Measurements from ENCODE around the gene BAAT. TPM values are rescaled to one million over a fixed set of nuclear protein-coding genes. Genes with fewer than 3 reads are reported as not detected.

The BAAT gene
- total RNA-seq, 2 donors from 2014 or later, result not detected

DNA sequence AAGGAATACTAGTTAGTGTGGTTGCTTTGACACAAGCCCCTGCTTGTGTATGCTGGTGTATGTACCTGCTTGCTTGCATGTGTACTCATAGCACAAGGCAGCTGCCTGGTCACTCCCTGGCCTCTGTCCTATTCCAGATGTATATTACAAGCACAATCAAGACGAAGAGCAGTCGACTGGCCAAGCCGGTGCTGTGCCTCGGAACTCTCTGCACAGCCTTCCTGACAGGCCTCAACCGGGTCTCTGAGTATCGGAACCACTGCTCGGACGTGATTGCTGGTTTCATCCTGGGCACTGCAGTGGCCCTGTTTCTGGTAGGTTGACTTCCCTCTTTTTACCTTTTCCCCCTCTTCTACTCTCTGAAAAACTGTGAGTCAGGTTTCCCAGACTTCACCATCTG lies 72.1 kb downstream of the BAAT start:
- Mint-ChIP-seq H3K27me3 (ENCODE audit: insufficient read depth) (no peaks in the 10 kb centered on the region), H3K9me3 (no peaks in the 10 kb centered on the region), H3K4me3 (no peak overlapping the region), H3K36me3 (ENCODE audit: low read depth) (no peaks in the 10 kb centered on the region), H3K4me1 (peaks cover 2% of the 10 kb centered on the region), H3K27ac (no peak overlapping the region)
- Histone ChIP-seq H3K4me3 (ENCODE audit: low read length) (no peak overlapping the region), H3K9ac (ENCODE audit: extremely low read depth, low read length, poor library complexity, severe bottlenecking) (no peak overlapping the region), H3K36me3 (ENCODE audit: control insufficient read depth, insufficient read depth, low read length) (no peaks in the 10 kb centered on the region), H3K9me3 (ENCODE audit: control insufficient read depth, low read length) (no peaks in the 10 kb centered on the region), H3K27me3 (ENCODE audit: control insufficient read depth, insufficient read depth, low read length, poor library complexity, severe bottlenecking) (no peaks in the 10 kb centered on the region), H3K4me1 (ENCODE audit: control insufficient read depth, insufficient read depth, low read length) (no peaks in the 10 kb centered on the region), H3K27ac (ENCODE audit: low read depth, low read length) (no peak overlapping the region)
- TF ChIP-seq, protein P1, sequence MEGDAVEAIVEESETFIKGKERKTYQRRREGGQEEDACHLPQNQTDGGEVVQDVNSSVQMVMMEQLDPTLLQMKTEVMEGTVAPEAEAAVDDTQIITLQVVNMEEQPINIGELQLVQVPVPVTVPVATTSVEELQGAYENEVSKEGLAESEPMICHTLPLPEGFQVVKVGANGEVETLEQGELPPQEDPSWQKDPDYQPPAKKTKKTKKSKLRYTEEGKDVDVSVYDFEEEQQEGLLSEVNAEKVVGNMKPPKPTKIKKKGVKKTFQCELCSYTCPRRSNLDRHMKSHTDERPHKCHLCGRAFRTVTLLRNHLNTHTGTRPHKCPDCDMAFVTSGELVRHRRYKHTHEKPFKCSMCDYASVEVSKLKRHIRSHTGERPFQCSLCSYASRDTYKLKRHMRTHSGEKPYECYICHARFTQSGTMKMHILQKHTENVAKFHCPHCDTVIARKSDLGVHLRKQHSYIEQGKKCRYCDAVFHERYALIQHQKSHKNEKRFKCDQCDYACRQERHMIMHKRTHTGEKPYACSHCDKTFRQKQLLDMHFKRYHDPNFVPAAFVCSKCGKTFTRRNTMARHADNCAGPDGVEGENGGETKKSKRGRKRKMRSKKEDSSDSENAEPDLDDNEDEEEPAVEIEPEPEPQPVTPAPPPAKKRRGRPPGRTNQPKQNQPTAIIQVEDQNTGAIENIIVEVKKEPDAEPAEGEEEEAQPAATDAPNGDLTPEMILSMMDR (conservative IDR thresholded peaks at IDR 0.05), result no peak
- WGBS, 2 experiments (ENCODE audit: insufficient coverage in 1 of 2, insufficient read length in 1 of 2), result 93 to 100% methylated on average over 3 to 8 of the region's 8 CpGs
- no peak for DNase-seq

DNA sequence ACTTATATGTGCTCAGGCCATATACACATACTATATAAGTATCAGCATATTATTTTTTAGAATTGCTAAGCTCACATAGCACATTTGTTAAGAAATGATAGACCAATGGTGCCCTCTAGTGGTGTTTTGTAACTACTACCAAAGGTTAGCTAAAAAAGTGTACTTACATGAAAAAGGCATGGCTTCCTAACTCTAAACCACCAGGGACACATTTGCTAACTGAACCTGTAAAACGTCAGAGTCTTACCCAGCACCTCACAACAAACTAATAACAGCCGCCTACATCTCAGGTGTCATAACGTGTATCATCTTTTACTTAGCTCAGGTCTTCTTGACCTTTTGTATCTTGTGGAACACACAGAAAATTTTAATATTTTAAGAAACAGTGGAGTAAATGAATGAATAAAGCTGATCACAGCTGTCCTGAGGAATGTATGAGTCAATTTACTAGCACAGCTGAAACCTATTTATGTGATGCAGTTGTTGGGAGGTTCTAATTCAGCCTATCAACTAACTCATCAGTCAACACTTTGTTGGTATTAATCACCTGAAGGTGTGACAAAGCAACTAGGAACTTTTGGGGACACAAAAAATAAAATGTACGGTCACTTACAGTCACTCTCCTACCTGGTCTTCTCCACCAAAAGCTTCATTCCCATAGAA lies 72.9 kb downstream of the BAAT start:
- DNase-seq, result no peak
- Mint-ChIP-seq H3K9me3 (no peaks in the 10 kb centered on the region), H3K27ac (no peak overlapping the region), H3K4me3 (no peak overlapping the region), H3K4me1 (peaks cover 2% of the 10 kb centered on the region), H3K27me3 (ENCODE audit: insufficient read depth) (no peaks in the 10 kb centered on the region), H3K36me3 (ENCODE audit: low read depth) (no peaks in the 10 kb centered on the region)
- H3K27ac ChIP-seq (ENCODE audit: low read depth, low read length), result no peak overlapping the region
- 25 to 44% methylated on average over 2 to 4 of the region's 4 CpGs for WGBS, 2 experiments (ENCODE audit: insufficient coverage in 1 of 2, insufficient read length in 1 of 2)
- no peaks in the 10 kb centered on the region for H3K36me3 ChIP-seq (ENCODE audit: control insufficient read depth, insufficient read depth, low read length)
- no peaks in the 10 kb centered on the region for H3K27me3 ChIP-seq (ENCODE audit: control insufficient read depth, insufficient read depth, low read length, poor library complexity, severe bottlenecking)
- TF ChIP-seq, protein P1 (conservative IDR thresholded peaks at IDR 0.05), result peak; percentile 90
- no peaks in the 10 kb centered on the region for H3K9me3 ChIP-seq (ENCODE audit: control insufficient read depth, low read length)
- H3K4me3 ChIP-seq (ENCODE audit: low read length), result no peak overlapping the region
- no peak overlapping the region for H3K9ac ChIP-seq (ENCODE audit: extremely low read depth, low read length, poor library complexity, severe bottlenecking)
- no peaks in the 10 kb centered on the region for H3K4me1 ChIP-seq (ENCODE audit: control insufficient read depth, insufficient read depth, low read length)

DNA sequence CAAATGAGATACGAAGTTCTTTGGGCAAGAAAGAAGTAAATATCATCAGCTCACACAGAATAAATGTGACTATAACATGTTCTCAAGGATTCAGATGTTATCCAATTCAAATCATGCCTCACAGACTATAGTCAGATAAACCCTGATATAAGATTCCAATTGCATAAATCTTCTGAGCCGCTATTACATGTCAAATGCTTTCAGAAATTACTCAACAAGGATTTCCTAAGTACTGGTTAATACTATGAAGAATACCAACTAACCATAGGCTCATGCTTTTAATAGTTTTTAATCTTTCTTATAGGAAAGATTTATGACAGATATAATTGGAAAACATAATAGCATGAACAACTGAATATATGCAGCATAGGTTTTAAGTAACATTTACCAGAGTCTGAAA lies 73.6 kb downstream of the BAAT start:
- no peak overlapping the region for H3K4me3 Mint-ChIP-seq
- Histone ChIP-seq H3K9me3 (ENCODE audit: control insufficient read depth, low read length) (no peaks in the 10 kb centered on the region), H3K27me3 (ENCODE audit: control insufficient read depth, insufficient read depth, low read length, poor library complexity, severe bottlenecking) (no peaks in the 10 kb centered on the region), H3K27ac (ENCODE audit: low read depth, low read length) (no peak overlapping the region), H3K9ac (ENCODE audit: extremely low read depth, low read length, poor library complexity, severe bottlenecking) (no peak overlapping the region), H3K36me3 (ENCODE audit: control insufficient read depth, insufficient read depth, low read length) (no peaks in the 10 kb centered on the region), H3K4me3 (ENCODE audit: low read length) (no peak overlapping the region), H3K4me1 (ENCODE audit: control insufficient read depth, insufficient read depth, low read length) (no peaks in the 10 kb centered on the region)
- no peak overlapping the region for H3K27ac Mint-ChIP-seq
- H3K9me3 Mint-ChIP-seq, result no peaks in the 10 kb centered on the region
- peaks cover 2% of the 10 kb centered on the region for H3K4me1 Mint-ChIP-seq
- H3K36me3 Mint-ChIP-seq (ENCODE audit: low read depth), result no peaks in the 10 kb centered on the region
- no peak for DNase-seq
- TF ChIP-seq, protein P1 (conservative IDR thresholded peaks at IDR 0.05), result no peak
- H3K27me3 Mint-ChIP-seq (ENCODE audit: insufficient read depth), result no peaks in the 10 kb centered on the region
- 59% methylated on average over 2 of the region's 2 CpGs; no CpG with 5 or more reads in 1 of the 2 experiments for WGBS, 2 experiments (ENCODE audit: insufficient coverage in 1 of 2, insufficient read length in 1 of 2)

Other genes with a start within 250 kb of the BAAT start
- gene MRPL50, start 13.6 kb upstream of the BAAT start, total RNA-seq, result 10 to 100 TPM; 15.5 to 17.4 TPM
- 10 to 100 TPM; 16.0 to 20.5 TPM for gene ZNF189, start 13.8 kb upstream of the BAAT start, total RNA-seq
- under 1 TPM in 1 of 2 donors, not detected in 1; 0.29 TPM for gene ALDOB, start 50.8 kb upstream of the BAAT start, total RNA-seq
- gene RNF20, start 148.8 kb upstream of the BAAT start, total RNA-seq, result 10 to 100 TPM; 45.4 to 58.4 TPM
- gene PPP3R2, start 210.0 kb upstream of the BAAT start, total RNA-seq, result not detected

Data from endodermal cell (in vitro differentiated cells).